Sigmoid colon (tissue), 4 donors: ENCODE results near the gene SOX2.

Experiments used
- POLR2A ChIP-seq, 2 donors: fragments of 450-650 bp; IDR thresholded peaks; one replicate each; pipeline ENCODE4 v1.6.1; 2016; ENCODE audit warnings: antibody characterized with exemption in 2 of 2, mild to moderate bottlenecking in 2 of 2, moderate library complexity in 2 of 2
- POLR2AphosphoS5 ChIP-seq, 4 donors: sonication (generic); formaldehyde crosslinking; IDR thresholded peaks; one replicate each; pipeline ENCODE4 v1.6.1; 2017; ENCODE audit warnings: antibody characterized with exemption in 4 of 4
- TF ChIP-seq, protein P1 (sequence below), 4 experiments: fragments of 450-650 bp in 3 of 4; fragments of 200-600 bp in 1 of 4; IDR thresholded peaks; one replicate each; pipeline ENCODE4 v1.5.1; 2016 to 2019; ENCODE audit warnings: antibody characterized with exemption in 4 of 4, mild to moderate bottlenecking in 3 of 4, moderate library complexity in 2 of 4

DNA sequence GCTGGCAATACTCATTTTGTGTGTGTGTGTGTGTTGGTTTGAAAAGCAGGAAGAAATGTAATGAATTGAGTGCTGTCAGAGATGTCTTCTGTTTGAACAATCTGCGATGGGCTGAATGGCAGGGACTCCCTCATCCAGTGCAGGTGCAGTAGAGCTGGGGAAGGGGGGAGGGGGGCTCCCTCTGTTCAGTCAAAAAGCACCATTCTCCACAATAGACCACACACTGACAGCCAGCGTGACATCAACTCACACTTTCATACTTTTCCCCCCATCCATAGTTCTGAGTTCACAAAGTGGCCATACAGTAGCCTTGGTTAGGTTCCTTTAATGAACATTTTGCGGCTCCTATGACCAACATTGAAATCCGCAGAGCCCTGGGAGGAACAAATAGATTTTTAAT, 10.4 kb downstream of the SOX2 start:
- TF ChIP-seq POLR2A (IDR thresholded peaks at IDR 0.05) (no peak), POLR2AphosphoS5 (IDR thresholded peaks at IDR 0.05) (no peak)
- TF ChIP-seq, protein P1, sequence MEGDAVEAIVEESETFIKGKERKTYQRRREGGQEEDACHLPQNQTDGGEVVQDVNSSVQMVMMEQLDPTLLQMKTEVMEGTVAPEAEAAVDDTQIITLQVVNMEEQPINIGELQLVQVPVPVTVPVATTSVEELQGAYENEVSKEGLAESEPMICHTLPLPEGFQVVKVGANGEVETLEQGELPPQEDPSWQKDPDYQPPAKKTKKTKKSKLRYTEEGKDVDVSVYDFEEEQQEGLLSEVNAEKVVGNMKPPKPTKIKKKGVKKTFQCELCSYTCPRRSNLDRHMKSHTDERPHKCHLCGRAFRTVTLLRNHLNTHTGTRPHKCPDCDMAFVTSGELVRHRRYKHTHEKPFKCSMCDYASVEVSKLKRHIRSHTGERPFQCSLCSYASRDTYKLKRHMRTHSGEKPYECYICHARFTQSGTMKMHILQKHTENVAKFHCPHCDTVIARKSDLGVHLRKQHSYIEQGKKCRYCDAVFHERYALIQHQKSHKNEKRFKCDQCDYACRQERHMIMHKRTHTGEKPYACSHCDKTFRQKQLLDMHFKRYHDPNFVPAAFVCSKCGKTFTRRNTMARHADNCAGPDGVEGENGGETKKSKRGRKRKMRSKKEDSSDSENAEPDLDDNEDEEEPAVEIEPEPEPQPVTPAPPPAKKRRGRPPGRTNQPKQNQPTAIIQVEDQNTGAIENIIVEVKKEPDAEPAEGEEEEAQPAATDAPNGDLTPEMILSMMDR (IDR thresholded peaks at IDR 0.05), result no peak
